B cell (primary cell): ENCODE results near the gene TBC1D14. TPM values are rescaled to one million over a fixed set of nuclear protein-coding genes. Genes with fewer than 3 reads are reported as not detected.

Experiments used
- ATAC-seq: fragments of 200-7000 bp; cut with Tn5 transposase; one replicate; pipeline ENCODE4 v1.10.0; 2021; ENCODE audit warnings: low read depth, mild to moderate bottlenecking, moderate number of reproducible peaks, moderate library complexity
- CTCF ChIA-PET: fragments of 350-600 bp; sonication (Branson Sonifier 250); formaldehyde crosslinking; loops from one replicate; lab custom pipeline; 2021; ENCODE audit warnings: antibody characterized with exemption, inconsistent platforms; lab: Charles Lee
- POLR2A ChIA-PET: fragments of 350-600 bp; sonication (Branson Sonifier 250); formaldehyde crosslinking; loops from one replicate; lab custom pipeline; 2021; ENCODE audit warnings: antibody characterized with exemption; lab: Charles Lee
- DNase-seq: peaks from one replicate; pipeline ENCODE4 v3.0.0; 2013
- H2AFZ ChIP-seq: 2 replicates; pipeline ENCODE4 v1.6.1; 2012; ENCODE audit warnings: mild to moderate bottlenecking, low read depth, low read length; ENCODE audit not compliant: insufficient read depth, poor library complexity, severe bottlenecking
- H3K27ac ChIP-seq, 2 donors: 1 replicate in 1 of 2; 2 replicates in 1 of 2; pipeline ENCODE4 v1.5.1; 2012 to 2013; ENCODE audit warnings: low read length in 2 of 2, mild to moderate bottlenecking in 2 of 2, moderate library complexity in 1 of 2
- H3K27me3 ChIP-seq, 4 experiments: fragments of 200-600 bp in 1 of 4; sonication (generic) in 1 of 4; replicated peaks in 1 of 4; 1 replicate in 2 of 4; 2 replicates in 2 of 4; pipeline versions ENCODE4 v1.6.1 to v1.7.0; 2013 to 2016; ENCODE audit warnings: low read length in 3 of 4, mild to moderate bottlenecking in 2 of 4, mixed read lengths in 1 of 4, moderate library complexity in 1 of 4; ENCODE audit not compliant: insufficient read depth in 4 of 4, control insufficient read depth in 3 of 4; ENCODE audit errors: control extremely low read depth in 1 of 4
- H3K36me3 ChIP-seq, 2 experiments: replicated peaks in 1 of 2; 1 replicate in 1 of 2; 2 replicates in 1 of 2; pipeline versions ENCODE4 v1.6.1 to v1.7.1; 2013; ENCODE audit warnings: low read length in 1 of 2; ENCODE audit not compliant: insufficient read depth in 2 of 2, control insufficient read depth in 1 of 2; ENCODE audit errors: control extremely low read depth in 1 of 2, extremely low read depth in 1 of 2
- H3K4me1 ChIP-seq, 2 donors: fragments of 200-600 bp in 1 of 2; sonication (generic) in 1 of 2; 1 replicate in 1 of 2; 2 replicates in 1 of 2; pipeline versions ENCODE4 v1.5.1 to v1.6.1; 2013 to 2017; ENCODE audit warnings: low read length in 2 of 2; ENCODE audit not compliant: control insufficient read depth in 2 of 2, insufficient read depth in 2 of 2
- H3K4me2 ChIP-seq: replicated peaks from 2 replicates; pipeline ENCODE3; 2012; ENCODE audit warnings: mild to moderate bottlenecking, low read depth, low read length; ENCODE audit not compliant: poor library complexity, severe bottlenecking
- H3K4me3 ChIP-seq, 5 experiments: fragments of 200-600 bp in 1 of 5; sonication (generic) in 1 of 5; 1 replicate in 3 of 5; 2 replicates in 2 of 5; pipeline versions ENCODE4 v1.5.1 to v1.7.0; 2011 to 2016; ENCODE audit warnings: low read length in 4 of 5, mild to moderate bottlenecking in 4 of 5, low read depth in 2 of 5, control low read depth in 1 of 5, moderate library complexity in 1 of 5; ENCODE audit not compliant: insufficient read depth in 1 of 5; ENCODE audit errors: control extremely low read depth in 1 of 5, extremely low read depth in 1 of 5
- H3K79me2 ChIP-seq: fragments of 200-600 bp; sonication (generic); one replicate; pipeline ENCODE4 v1.6.0; 2016; ENCODE audit warnings: low read length; ENCODE audit not compliant: control insufficient read depth, insufficient read depth
- H3K9ac ChIP-seq: fragments of 200-600 bp; sonication (generic); 2 replicates; pipeline ENCODE4 v1.6.1; 2017; ENCODE audit warnings: mild to moderate bottlenecking, low read length, moderate library complexity
- H3K9me3 ChIP-seq, 3 donors: one replicate each; pipeline versions ENCODE4 v1.6.1 to v1.7.1; 2013; ENCODE audit warnings: low read length in 2 of 3; ENCODE audit not compliant: control insufficient read depth in 2 of 3, insufficient read depth in 1 of 3; ENCODE audit errors: control extremely low read depth in 1 of 3
- H4K20me1 ChIP-seq: 2 replicates; pipeline ENCODE4 v1.6.0; 2012; ENCODE audit warnings: mild to moderate bottlenecking, low read length; ENCODE audit not compliant: insufficient read depth, control insufficient read depth, poor library complexity, severe bottlenecking
- H3K27ac Mint-ChIP-seq: one replicate; pipeline ENCODE4 v1.8.0; 2021; ENCODE audit warnings: mixed read lengths
- H3K27me3 Mint-ChIP-seq: one replicate; pipeline ENCODE4 v1.8.0; 2021; ENCODE audit warnings: mixed read lengths
- H3K4me1 Mint-ChIP-seq: one replicate; pipeline ENCODE4 v1.8.0; 2021; ENCODE audit warnings: mixed read lengths
- H3K4me3 Mint-ChIP-seq: one replicate; pipeline ENCODE4 v1.8.0; 2021; ENCODE audit warnings: mixed read lengths
- H3K9me3 Mint-ChIP-seq: one replicate; pipeline ENCODE4 v1.8.0; 2022; ENCODE audit warnings: mixed read lengths; ENCODE audit not compliant: insufficient read depth
- CTCF ChIP-seq: fragments of 200-600 bp; IDR thresholded peaks from one replicate; pipeline ENCODE4 v1.8.0; 2022; ENCODE audit warnings: antibody characterized with exemption, mild to moderate bottlenecking
- EZH2 ChIP-seq: IDR thresholded peaks from 2 replicates; pipeline ENCODE4 v1.6.1; 2012; ENCODE audit warnings: borderline replicate concordance, low read depth, mild to moderate bottlenecking, moderate library complexity, low read length; ENCODE audit not compliant: insufficient read depth, poor library complexity, severe bottlenecking
- WGBS: methylation state at CpG from one replicate; pipeline ENCODE4 v1.1.5; 2013; ENCODE audit warnings: missing lambda C conversion rate; ENCODE audit not compliant: insufficient coverage; 5-methylcytosine and 5-hydroxymethylcytosine counted together
- intact Hi-C: fragments of 100-400 bp; cut with micrococcal nuclease; formaldehyde crosslinking; loops from one replicate; pipeline ENCODE4 v1.10.0; 2022
- polyA plus RNA-seq: library from polyadenylated mRNA; depleted of rRNA; stranded (reverse); fragments of >200 nt; gene quantifications from 2 replicates; pipeline ENCODE4 v1.2.3, GENCODE V29; 2012
- total RNA-seq, 2 donors: library from RNA; stranded (reverse); fragments of 120-200 nt in 1 of 2; gene quantifications; 1 replicate in 1 of 2; 2 replicates in 1 of 2; pipeline versions ENCODE4 v1.2.3 to v1.2.4, GENCODE V29; 2013 to 2022

TBC1D14 gene
- total and polyA plus RNA-seq, 2 donors (not counting 1 experiment from before 2014, with no cell fraction given) = 21.9 to 42.0 TPM

- no peaks in the 10 kb centered on the region for H3K27me3 Mint-ChIP-seq
- intact Hi-C loops = loop anchor here (1.0 kb wide), 1 partner anchor 9 kb away; no protein-coding TSS in a partner anchor
- peaks cover 72% of the 10 kb centered on the region for H3K4me1 Mint-ChIP-seq
- DNase-seq (no peak), ATAC-seq (no peak)
- peak overlapping the region; percentile 95 for H3K4me2 ChIP-seq
- H2AFZ ChIP-seq = no peak overlapping the region
- H3K27ac Mint-ChIP-seq = peak overlapping the region; percentile 64
- peak overlapping the region in 1 of 2 donors; percentile 68 for H3K27ac ChIP-seq
- peaks cover 0 to 5% (median 0%) of the 10 kb centered on the region in 3 donors for H3K9me3 ChIP-seq
- H3K4me3 Mint-ChIP-seq = peak overlapping the region; percentile 72
- peaks cover 47% of the 10 kb centered on the region for H3K79me2 ChIP-seq
- ChIA-PET CTCF (interaction anchor here (1.2 to 1.9 kb wide), 4 partner anchors 9 to 245 kb away, joined by 3 to 14 read pairs (median 4); no protein-coding TSS in a partner anchor), POLR2A (interaction anchor here (0.7 to 1.0 kb wide), 3 partner anchors 9 to 323 kb away, joined by 3 read pairs; no protein-coding TSS in a partner anchor)
- no peaks in the 10 kb centered on the region for H3K9me3 Mint-ChIP-seq
- no peaks in the 10 kb centered on the region for H3K27me3 ChIP-seq
- no peak overlapping the region for H3K9ac ChIP-seq
- H3K4me1 ChIP-seq = peaks cover 69 to 81% of the 10 kb centered on the region in 2 donors
- no peak overlapping the region for H3K4me3 ChIP-seq
- 83% methylated on average over 3 of the region's 3 CpGs for WGBS
- TF ChIP-seq CTCF = no peak
- no peak for TF ChIP-seq EZH2
- H4K20me1 ChIP-seq = peaks cover 24% of the 10 kb centered on the region
- peaks cover 0 to 12% of the 10 kb centered on the region in 2 experiments for H3K36me3 ChIP-seq
These were observed 55.7 kb downstream of the TBC1D14 start for GRCh38 chr4:6965329-6965728.

GRCh38 chr4:6967846-6968340 lies 58.3 kb downstream of the TBC1D14 start:
- Histone ChIP-seq H3K79me2 (peaks cover 47% of the 10 kb centered on the region), H3K4me3 (no peak overlapping the region), H3K9me3 (peaks cover 0 to 9% (median 0%) of the 10 kb centered on the region in 3 donors), H3K36me3 (peaks cover 0 to 14% of the 10 kb centered on the region in 2 experiments), H4K20me1 (peaks cover 4% of the 10 kb centered on the region), H3K27ac (no peak overlapping the region), H3K4me2 (no peak overlapping the region), H3K9ac (no peak overlapping the region), H3K4me1 (peaks cover 68 to 80% of the 10 kb centered on the region in 2 donors), H2AFZ (no peak overlapping the region), H3K27me3 (no peaks in the 10 kb centered on the region)
- Mint-ChIP-seq H3K27me3 (no peaks in the 10 kb centered on the region), H3K4me1 (peaks cover 67% of the 10 kb centered on the region), H3K9me3 (no peaks in the 10 kb centered on the region), H3K4me3 (no peak overlapping the region), H3K27ac (no peak overlapping the region)
- DNase-seq (no peak), ATAC-seq (no peak)
- POLR2A ChIA-PET = no interaction called here
- TF ChIP-seq CTCF (no peak), EZH2 (no peak)
- intact Hi-C loops = no loop called here
- WGBS = 98% methylated on average over 15 of the region's 15 CpGs
- CTCF ChIA-PET = no interaction called here
